Subcutaneous adipose tissue (tissue), 4 donors: ENCODE results near the gene L3MBTL3. TPM values are rescaled to one million over a fixed set of nuclear protein-coding genes. Genes with fewer than 3 reads are reported as not detected.

Experiments
- CTCF ChIP-seq: fragments of 450-650 bp; IDR thresholded peaks from one replicate; pipeline ENCODE4 v1.5.1; 2016; ENCODE audit warnings: low read depth, mild to moderate bottlenecking, control low read depth, antibody characterized with exemption, moderate library complexity
- total RNA-seq, 4 donors: library from RNA; depleted of rRNA; stranded (reverse); fragments of >200 nt; gene quantifications; one replicate each; pipeline ENCODE4 v1.1.0, GENCODE V29; 2016

Gene L3MBTL3
- total RNA-seq, 4 donors from 2014 or later, result 5.8 to 9.3 (median 6.7) TPM

GRCh38 chr6:130152908-130153510 is 134.6 kb downstream of the L3MBTL3 start:
- no peak for TF ChIP-seq CTCF

- TF ChIP-seq CTCF, result no peak
Measured at GRCh38 chr6:130156908-130157307, 138.5 kb downstream of the L3MBTL3 start.

GRCh38 chr6:130158056-130158455 is 139.7 kb downstream of the L3MBTL3 start:
- TF ChIP-seq CTCF, result no peak

- no peak for TF ChIP-seq CTCF
Measured at GRCh38 chr6:130158548-130158947, 140.2 kb downstream of the L3MBTL3 start.

GRCh38 chr6:130159956-130160355 is 141.6 kb downstream of the L3MBTL3 start:
- no peak for TF ChIP-seq CTCF

GRCh38 chr6:130161683-130162404 is 143.5 kb downstream of the L3MBTL3 start:
- no peak for TF ChIP-seq CTCF

- TF ChIP-seq CTCF, result no peak
Measured at GRCh38 chr6:130162421-130162820, 144.0 kb downstream of the L3MBTL3 start.
